HG03066 (cell line): Measurements from ENCODE around the gene CHRDL2.
A peak's percentile ranks its signal among the peaks of the same experiment; 100 is the strongest.
"Not testable (repeated sequence)": the region's sequence is repeated elsewhere in the genome, so short reads cannot be mapped to it uniquely, and the experiment has no call there.

Experiments used
- ATAC-seq: cut with Tn5 transposase; IDR thresholded peaks from one replicate; pipeline ENCODE4 v1.9.1; 2021; ENCODE audit warnings: low read depth; ENCODE audit not compliant: unreplicated experiment

CHRDL2 gene, protein sequence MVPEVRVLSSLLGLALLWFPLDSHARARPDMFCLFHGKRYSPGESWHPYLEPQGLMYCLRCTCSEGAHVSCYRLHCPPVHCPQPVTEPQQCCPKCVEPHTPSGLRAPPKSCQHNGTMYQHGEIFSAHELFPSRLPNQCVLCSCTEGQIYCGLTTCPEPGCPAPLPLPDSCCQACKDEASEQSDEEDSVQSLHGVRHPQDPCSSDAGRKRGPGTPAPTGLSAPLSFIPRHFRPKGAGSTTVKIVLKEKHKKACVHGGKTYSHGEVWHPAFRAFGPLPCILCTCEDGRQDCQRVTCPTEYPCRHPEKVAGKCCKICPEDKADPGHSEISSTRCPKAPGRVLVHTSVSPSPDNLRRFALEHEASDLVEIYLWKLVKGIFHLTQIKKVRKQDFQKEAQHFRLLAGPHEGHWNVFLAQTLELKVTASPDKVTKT

GRCh38 chr11:74731301-74732094 is at the start of gene CHRDL2:
Gene CHRDL2, minus strand, starts transcription at chr11:74731426. Its CDS starts 538 bp downstream, at chr11:74730888.
- no peak for ATAC-seq

GRCh38 chr11:74780248-74781005 is 49.2 kb upstream of the CHRDL2 start:
- no peak for ATAC-seq

- ATAC-seq: no peak
Measured at GRCh38 chr11:74778581-74778980, 47.4 kb upstream of the CHRDL2 start.

- no peak for ATAC-seq
Measured at GRCh38 chr11:74777877-74778276, 46.7 kb upstream of the CHRDL2 start.

DNA sequence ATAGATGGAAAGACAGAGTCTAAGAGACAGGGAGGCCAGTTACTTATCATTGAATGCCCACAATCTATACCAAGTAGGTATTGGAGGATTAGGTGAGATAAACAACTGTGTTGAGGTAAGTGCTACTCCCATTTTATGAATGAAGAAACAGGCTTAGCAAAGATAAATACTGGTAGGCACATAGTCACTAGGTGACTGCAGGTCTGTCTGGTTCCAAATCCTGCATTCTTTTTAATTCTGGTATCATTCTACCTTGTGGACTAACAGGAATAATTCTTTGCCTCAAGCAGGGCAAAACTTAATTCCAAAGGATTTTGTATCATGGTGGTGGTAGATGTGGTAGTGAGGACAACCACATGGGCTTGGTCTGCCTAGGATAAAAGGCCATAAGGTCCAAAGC is 45.8 kb upstream of the CHRDL2 start:
- ATAC-seq: no peak

DNA sequence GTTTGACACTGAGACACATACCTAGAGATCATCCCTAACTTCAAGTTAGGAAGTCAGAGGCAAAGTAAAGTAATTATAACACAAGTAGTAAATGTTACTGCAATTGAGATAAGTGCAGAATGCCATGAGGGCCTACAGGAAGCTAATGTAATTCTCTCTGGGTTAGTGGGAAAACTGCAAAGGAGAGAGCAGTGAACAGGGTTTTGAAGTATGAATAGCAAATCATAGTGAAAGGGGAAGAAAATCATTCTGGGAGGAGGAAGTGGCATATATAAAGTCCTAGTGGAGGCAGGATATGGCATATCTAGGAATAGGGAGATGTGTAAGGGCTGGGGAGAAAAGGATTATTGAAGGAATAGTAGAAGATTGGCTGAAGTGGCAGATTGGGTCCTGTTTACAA is 45.3 kb upstream of the CHRDL2 start:
- ATAC-seq: no peak

DNA sequence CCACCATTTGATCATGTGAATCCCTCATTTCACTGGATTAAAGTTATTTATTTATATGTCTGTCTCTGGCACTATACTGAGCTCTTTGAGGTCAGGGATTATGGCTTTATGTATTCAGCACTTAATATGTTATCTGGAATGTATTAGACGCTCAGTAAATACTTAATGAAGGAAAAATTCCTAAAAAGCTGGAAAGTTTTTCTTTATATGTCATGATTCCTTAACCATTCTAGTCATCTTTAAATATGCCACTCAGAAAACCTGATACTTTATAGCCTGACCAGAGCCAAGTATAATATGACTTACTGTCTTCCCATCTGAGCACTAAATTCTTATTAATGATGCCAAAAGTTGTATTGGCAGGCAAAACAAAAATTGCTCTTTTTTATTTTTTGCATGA is 44.5 kb upstream of the CHRDL2 start:
- no peak for ATAC-seq

DNA sequence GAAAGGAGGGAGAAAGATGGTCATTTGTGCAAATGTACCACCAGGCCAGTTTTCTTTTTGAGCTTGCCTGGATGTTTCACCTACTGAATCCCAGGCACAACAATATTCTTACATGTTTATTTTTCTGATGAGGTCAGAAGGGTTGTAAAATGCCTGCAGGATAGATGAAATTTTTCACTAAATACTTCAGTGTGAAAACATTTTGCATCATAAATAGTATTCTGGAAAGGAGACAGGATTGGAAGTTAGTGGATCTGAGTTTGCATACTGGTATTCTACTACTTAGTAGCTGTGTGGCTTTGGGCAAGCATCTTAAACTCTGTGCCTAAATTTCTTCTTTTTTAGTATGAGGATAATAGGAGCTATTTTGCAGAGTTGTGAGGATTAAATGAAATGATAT is 42.2 kb upstream of the CHRDL2 start:
- ATAC-seq: no peak

GRCh38 chr11:74771139-74771538 is 39.9 kb upstream of the CHRDL2 start:
- ATAC-seq: no peak

- ATAC-seq: no peak
Measured at GRCh38 chr11:74770456-74770855, 39.2 kb upstream of the CHRDL2 start.

DNA sequence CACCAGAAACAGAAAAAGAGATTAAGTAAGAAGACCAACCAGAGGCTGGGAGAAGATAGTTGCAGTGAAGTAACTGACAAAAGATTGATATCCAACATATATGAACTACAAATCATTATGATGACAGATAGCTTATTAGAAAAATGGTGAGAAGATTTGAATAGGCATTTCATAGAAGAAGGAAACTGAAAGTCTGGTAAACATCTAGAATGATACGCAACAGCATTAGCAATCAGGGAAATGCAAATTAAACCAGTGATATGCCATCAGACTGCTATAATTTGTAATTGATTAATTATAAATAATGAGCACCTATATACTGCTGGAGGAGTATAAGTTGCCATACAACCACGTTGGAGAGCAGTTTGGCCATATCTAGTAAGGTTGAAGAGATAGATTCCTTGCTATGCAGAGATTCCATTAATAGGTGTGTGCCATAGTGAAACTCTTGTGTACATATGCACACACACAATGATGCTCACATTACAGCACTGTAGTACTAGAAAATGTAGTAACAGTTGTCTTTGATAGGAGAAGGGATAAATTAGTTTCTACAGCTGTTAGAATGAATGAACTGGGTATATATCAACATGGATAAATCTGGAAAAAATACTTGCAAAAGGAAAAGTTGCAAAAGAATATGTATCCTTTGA is 38.0 kb upstream of the CHRDL2 start:
- ATAC-seq: no peak

DNA sequence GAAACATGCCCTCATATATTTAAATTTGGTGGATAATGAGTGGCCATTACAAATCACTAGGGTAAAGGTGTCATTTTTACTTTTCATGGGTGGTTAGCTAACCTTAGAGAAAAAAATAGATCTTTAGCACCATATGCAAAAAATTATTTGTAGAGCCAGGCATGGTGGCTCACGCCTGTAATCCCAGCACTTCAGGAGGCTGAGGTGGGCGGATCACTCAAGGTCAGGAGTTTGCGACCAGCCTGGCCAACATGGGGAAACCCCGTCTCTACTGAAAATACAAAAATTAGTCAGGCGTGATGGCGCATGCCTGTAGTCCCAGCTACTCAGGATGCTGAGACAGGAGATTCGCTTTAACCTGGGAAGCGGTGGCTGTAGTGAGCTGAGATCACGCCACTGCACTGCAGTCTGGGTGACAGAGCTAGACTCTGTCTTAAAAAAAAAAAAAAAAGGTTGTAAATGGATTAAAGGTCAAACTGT is 37.0 kb upstream of the CHRDL2 start:
- ATAC-seq: peak; percentile 50

DNA sequence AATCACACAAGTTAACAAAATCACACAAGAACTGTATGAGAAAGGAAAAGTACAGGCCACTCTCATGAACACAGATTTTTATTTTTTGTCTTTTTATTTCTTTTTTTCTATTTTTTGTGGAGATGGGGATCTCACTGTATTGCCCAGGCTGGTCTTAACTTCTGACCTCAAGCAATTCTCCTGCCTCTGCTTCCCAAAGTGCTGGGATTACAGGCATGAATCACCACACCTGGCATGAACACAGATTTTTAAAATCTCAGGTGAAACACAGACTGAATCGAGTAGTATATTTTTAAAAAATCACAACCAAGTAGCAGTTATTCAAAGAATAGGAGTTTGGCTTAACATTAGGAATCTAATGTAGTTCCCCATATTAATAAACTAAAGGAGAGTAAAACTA is 35.7 kb upstream of the CHRDL2 start:
- no peak for ATAC-seq

GRCh38 chr11:74756571-74756970 is 25.3 kb upstream of the CHRDL2 start:
- ATAC-seq: no peak

DNA sequence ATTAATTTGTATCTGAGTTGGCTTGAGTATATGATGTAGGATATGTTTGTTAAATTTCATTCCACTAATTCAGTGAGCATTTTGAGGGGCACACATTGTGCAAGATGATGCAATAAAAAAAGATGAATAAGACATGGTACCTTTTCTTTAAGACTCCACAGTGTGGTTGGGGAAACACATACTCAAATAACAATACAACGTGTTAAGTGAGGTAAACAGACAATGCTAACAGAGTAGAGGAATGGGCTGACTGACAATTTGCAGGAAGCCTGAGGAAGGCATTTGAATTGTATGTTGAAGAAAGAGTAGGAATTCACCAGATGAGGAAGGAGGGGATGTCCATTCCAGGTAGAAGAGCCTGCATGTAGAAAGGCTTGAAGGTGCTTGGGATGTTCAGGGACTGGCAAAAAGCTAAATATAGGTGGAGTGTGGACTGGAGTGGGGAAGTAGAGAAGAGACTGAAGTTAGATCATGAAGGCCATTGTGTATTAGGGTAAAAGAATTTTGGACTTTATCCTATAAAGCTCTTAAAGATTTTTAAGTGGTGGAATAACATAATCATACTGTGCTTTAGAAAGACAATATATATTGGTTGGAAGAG is 24.3 kb upstream of the CHRDL2 start:
- no peak for ATAC-seq

- no peak for ATAC-seq
Measured at GRCh38 chr11:74754507-74755252, 23.5 kb upstream of the CHRDL2 start.

DNA sequence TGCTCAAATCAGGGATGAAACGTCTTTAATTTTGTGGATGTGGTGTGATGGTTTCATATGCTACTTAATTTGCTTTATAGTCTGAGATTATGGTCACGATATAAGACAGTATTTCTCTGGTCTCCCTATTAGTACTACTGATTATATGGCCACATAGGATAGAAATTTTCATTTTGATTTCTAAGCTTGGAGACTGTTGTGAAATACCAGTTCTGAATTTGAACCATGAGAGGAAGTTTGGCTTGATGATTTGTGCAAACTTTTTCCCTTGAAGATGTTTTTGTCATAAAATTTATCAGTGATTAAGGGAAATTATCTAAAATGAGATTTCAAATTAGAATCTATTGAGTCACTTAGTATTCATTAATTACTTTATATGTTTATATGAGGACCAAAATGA is 20.1 kb upstream of the CHRDL2 start:
- no peak for ATAC-seq

GRCh38 chr11:74750598-74750997 is 19.4 kb upstream of the CHRDL2 start:
- ATAC-seq: not testable (repeated sequence)

GRCh38 chr11:74749965-74750296 is 18.7 kb upstream of the CHRDL2 start:
- ATAC-seq: no peak
